GM21619 (cell line): ENCODE measurements around the gene OSBPL6.
"Not testable (repeated sequence)": the region's sequence is repeated elsewhere in the genome, so short reads cannot be mapped to it uniquely, and the experiment has no call there.

Experiments used
- ATAC-seq: cut with Tn5 transposase; IDR thresholded peaks from one replicate; pipeline ENCODE4 v1.9.1; 2021; ENCODE audit not compliant: unreplicated experiment

Gene OSBPL6

GRCh38 chr2:178333851-178334250 is 139.5 kb downstream of the OSBPL6 start:
- ATAC-seq, result no peak

GRCh38 chr2:178335230-178335629 is 140.9 kb downstream of the OSBPL6 start:
- no peak for ATAC-seq

GRCh38 chr2:178344121-178344520 is 149.8 kb downstream of the OSBPL6 start:
- no peak for ATAC-seq

- no peak for ATAC-seq
Measured at GRCh38 chr2:178345951-178346350, 151.6 kb downstream of the OSBPL6 start.

- no peak for ATAC-seq
Measured at GRCh38 chr2:178350051-178350450, 155.7 kb downstream of the OSBPL6 start.

GRCh38 chr2:178357704-178358103 is 163.4 kb downstream of the OSBPL6 start:
- ATAC-seq, result not testable (repeated sequence)

GRCh38 chr2:178359192-178359912 is 165.0 kb downstream of the OSBPL6 start:
- ATAC-seq, result no peak

- no peak for ATAC-seq
Measured at GRCh38 chr2:178361588-178361987, 167.3 kb downstream of the OSBPL6 start.

GRCh38 chr2:178363252-178363651 is 168.9 kb downstream of the OSBPL6 start:
- ATAC-seq, result no peak

- no peak for ATAC-seq
Measured at GRCh38 chr2:178365116-178365515, 170.8 kb downstream of the OSBPL6 start.

GRCh38 chr2:178366412-178366811 is 172.1 kb downstream of the OSBPL6 start:
- ATAC-seq, result no peak

GRCh38 chr2:178367344-178367743 is 173.0 kb downstream of the OSBPL6 start:
- no peak for ATAC-seq

- no peak for ATAC-seq
Measured at GRCh38 chr2:178374865-178375264, 180.6 kb downstream of the OSBPL6 start.

- no peak for ATAC-seq
Measured at GRCh38 chr2:178377046-178377445, 182.7 kb downstream of the OSBPL6 start.

- ATAC-seq, result no peak
Measured at GRCh38 chr2:178379162-178380004, 185.1 kb downstream of the OSBPL6 start.

GRCh38 chr2:178380763-178381162 is 186.5 kb downstream of the OSBPL6 start:
- no peak for ATAC-seq

- ATAC-seq, result no peak
Measured at GRCh38 chr2:178383718-178384117, 189.4 kb downstream of the OSBPL6 start.

GRCh38 chr2:178385595-178386148 is 191.4 kb downstream of the OSBPL6 start:
- ATAC-seq, result no peak

- ATAC-seq, result no peak
Measured at GRCh38 chr2:178386986-178387597, 192.8 kb downstream of the OSBPL6 start.

GRCh38 chr2:178388287-178388686 is 194.0 kb downstream of the OSBPL6 start:
- ATAC-seq, result no peak

GRCh38 chr2:178391701-178392100 is 197.4 kb downstream of the OSBPL6 start:
- ATAC-seq, result no peak
